PC-3 (cell line): ENCODE results near the gene SMG6.

Experiments
- EZH2phosphoT487 ChIP-seq: fragments of 300-600 bp; sonication (generic); IDR thresholded peaks from 2 replicates; pipeline ENCODE4 v1.6.1; 2018; ENCODE audit warnings: mild to moderate bottlenecking, antibody characterized with exemption, low read length, borderline replicate concordance
- TF ChIP-seq, protein P1 (sequence below): fragments of 300-600 bp; sonication (generic); conservative IDR thresholded peaks from 2 replicates; pipeline ENCODE4 v1.5.1; 2017; ENCODE audit warnings: antibody characterized with exemption, low read depth, mild to moderate bottlenecking, low read length

- TF ChIP-seq, protein P1, sequence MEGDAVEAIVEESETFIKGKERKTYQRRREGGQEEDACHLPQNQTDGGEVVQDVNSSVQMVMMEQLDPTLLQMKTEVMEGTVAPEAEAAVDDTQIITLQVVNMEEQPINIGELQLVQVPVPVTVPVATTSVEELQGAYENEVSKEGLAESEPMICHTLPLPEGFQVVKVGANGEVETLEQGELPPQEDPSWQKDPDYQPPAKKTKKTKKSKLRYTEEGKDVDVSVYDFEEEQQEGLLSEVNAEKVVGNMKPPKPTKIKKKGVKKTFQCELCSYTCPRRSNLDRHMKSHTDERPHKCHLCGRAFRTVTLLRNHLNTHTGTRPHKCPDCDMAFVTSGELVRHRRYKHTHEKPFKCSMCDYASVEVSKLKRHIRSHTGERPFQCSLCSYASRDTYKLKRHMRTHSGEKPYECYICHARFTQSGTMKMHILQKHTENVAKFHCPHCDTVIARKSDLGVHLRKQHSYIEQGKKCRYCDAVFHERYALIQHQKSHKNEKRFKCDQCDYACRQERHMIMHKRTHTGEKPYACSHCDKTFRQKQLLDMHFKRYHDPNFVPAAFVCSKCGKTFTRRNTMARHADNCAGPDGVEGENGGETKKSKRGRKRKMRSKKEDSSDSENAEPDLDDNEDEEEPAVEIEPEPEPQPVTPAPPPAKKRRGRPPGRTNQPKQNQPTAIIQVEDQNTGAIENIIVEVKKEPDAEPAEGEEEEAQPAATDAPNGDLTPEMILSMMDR = no peak
- TF ChIP-seq EZH2phosphoT487 = no peak
These were observed 118.3 kb downstream of the SMG6 start for GRCh38 chr17:2184993-2185931.
